Neutrophil (primary cell): ENCODE results near the gene ADCY10.

Experiments used
- H3K27ac ChIP-seq: fragments of 200-600 bp; sonication (generic); 2 replicates; pipeline ENCODE4 v1.5.1; 2016; ENCODE audit warnings: mild to moderate bottlenecking, moderate library complexity
- H3K27me3 ChIP-seq: fragments of 200-600 bp; sonication (generic); 2 replicates; pipeline ENCODE4 v1.6.0; 2016; ENCODE audit warnings: mild to moderate bottlenecking
- H3K36me3 ChIP-seq: fragments of 200-600 bp; sonication (generic); 2 replicates; pipeline ENCODE4 v1.5.1; 2017
- H3K4me1 ChIP-seq, 2 experiments: fragments of 200-600 bp in 1 of 2; sonication (generic) in 1 of 2; 1 replicate in 1 of 2; 2 replicates in 1 of 2; pipeline versions ENCODE4 v1.5.1 to v1.6.1; 2013 to 2016; ENCODE audit warnings: low read depth in 1 of 2, low read length in 1 of 2, mild to moderate bottlenecking in 1 of 2, moderate library complexity in 1 of 2; ENCODE audit not compliant: control insufficient read depth in 1 of 2, insufficient read depth in 1 of 2
- H3K4me3 ChIP-seq, 2 experiments: fragments of 200-600 bp in 1 of 2; sonication (generic) in 1 of 2; 1 replicate in 1 of 2; 2 replicates in 1 of 2; pipeline ENCODE4 v1.5.1; 2013 to 2016; ENCODE audit warnings: low read depth in 1 of 2, low read length in 1 of 2, mild to moderate bottlenecking in 1 of 2, moderate library complexity in 1 of 2
- H3K9me3 ChIP-seq: fragments of 200-600 bp; sonication (generic); 2 replicates; pipeline ENCODE4 v1.5.1; 2016
- CTCF ChIP-seq: fragments of 200-600 bp; sonication (generic); IDR thresholded peaks from 2 replicates; pipeline ENCODE4 v1.5.1; 2016; ENCODE audit warnings: antibody characterized with exemption

ADCY10 gene

DNA sequence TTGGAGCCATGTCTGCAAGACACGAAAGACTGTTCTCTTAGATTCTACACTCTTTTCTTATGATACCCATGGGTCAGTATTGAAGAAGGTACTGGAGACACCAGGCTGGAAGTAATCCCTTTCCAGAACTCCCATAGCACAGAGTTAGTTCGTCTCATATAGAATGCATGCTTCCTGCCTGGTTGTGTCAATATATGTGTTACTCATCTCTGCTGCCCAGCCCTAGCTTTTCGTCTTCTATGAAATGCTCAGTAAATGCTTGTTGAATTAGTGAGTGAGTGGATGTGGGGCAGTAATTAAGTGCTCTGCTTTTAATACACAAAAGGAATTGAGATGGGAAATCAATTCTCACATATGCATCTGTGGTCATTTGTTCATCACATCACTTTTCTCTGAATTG lies 32.1 kb downstream of the ADCY10 start:
- H3K27me3 ChIP-seq, result no peaks in the 10 kb centered on the region
- no peaks in the 10 kb centered on the region for H3K4me1 ChIP-seq
- no peak for TF ChIP-seq CTCF
- H3K9me3 ChIP-seq, result no peaks in the 10 kb centered on the region
- H3K27ac ChIP-seq, result no peak overlapping the region
- no peaks in the 10 kb centered on the region for H3K36me3 ChIP-seq
- H3K4me3 ChIP-seq, result no peak overlapping the region

DNA sequence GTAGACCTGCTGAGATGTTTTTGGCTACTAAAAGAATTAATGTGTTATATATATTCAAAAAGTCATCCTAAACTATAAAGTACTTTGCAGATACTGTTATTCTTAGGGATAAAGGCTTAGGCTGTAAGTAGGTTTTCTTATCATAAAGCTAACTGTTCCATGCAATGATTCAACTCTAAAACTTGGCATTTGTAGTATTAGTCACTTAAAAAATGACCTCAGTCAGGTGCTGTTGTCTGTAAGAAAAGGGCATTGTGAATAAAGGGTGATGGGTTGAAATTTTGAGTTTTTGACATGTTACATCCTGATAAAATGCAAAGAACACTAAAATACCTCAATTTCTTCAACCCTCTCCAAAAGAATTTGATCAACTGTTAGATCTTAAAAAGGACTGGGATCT lies 32.9 kb downstream of the ADCY10 start:
- no peak overlapping the region for H3K4me3 ChIP-seq

DNA sequence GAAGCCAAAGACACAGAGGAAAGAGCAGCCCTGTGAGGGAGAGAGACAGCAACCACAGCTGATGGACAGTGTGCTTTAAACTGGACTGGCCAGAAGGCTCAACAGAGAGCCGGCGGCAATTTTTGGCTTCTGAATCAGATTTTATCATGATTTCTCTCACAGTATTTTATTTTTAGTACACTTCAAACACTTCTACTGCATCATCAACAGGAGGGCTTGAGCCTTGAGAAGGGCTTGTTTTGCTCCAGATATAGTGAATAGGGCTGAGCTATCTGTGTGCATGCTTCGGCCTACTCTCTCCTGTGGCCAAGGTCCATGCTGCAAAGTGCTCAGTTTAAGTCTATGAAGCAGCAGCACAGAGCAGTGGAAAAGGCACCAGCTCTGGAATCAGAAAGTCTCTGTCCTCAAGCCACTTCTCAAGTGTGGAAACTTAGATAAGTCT lies 33.3 kb downstream of the ADCY10 start:
- no peaks in the 10 kb centered on the region for H3K27me3 ChIP-seq
- no peaks in the 10 kb centered on the region for H3K9me3 ChIP-seq
- H3K27ac ChIP-seq, result no peak overlapping the region
- no peaks in the 10 kb centered on the region for H3K4me1 ChIP-seq
- TF ChIP-seq CTCF, result no peak
- H3K36me3 ChIP-seq, result no peaks in the 10 kb centered on the region
- no peak overlapping the region for H3K4me3 ChIP-seq

More for the DNA sequence above, 32.9 kb downstream of the ADCY10 start:
- H3K4me1 ChIP-seq, result no peaks in the 10 kb centered on the region
- no peak overlapping the region for H3K27ac ChIP-seq
- no peaks in the 10 kb centered on the region for H3K9me3 ChIP-seq
- no peaks in the 10 kb centered on the region for H3K27me3 ChIP-seq
- no peaks in the 10 kb centered on the region for H3K36me3 ChIP-seq
- TF ChIP-seq CTCF, result no peak

DNA sequence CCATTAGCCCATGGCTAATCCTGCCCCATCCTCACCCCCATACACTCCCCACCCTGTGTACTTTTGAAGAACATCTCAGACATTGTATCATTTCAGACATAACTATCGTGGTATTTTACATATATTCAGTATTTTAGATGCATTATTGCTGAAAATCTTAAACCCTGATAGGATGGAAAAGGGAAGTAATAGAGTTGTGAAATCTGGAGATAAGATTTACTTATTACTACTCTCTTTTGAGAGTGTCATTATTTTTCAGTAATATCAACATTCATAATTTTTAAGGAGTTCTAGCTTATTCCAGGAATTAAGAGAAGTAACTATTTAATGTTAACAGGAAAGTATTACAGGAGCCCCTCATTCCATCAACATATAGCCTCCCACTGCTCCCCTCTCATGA lies 34.4 kb downstream of the ADCY10 start:
- TF ChIP-seq CTCF, result no peak
- no peaks in the 10 kb centered on the region for H3K36me3 ChIP-seq

GRCh38 chr1:167878372-167879160 lies 35.4 kb downstream of the ADCY10 start:
- Histone ChIP-seq H3K27ac (no peak overlapping the region), H3K36me3 (no peaks in the 10 kb centered on the region), H3K4me1 (no peaks in the 10 kb centered on the region), H3K27me3 (no peaks in the 10 kb centered on the region), H3K9me3 (no peaks in the 10 kb centered on the region), H3K4me3 (no peak overlapping the region)
- no peak for TF ChIP-seq CTCF

More for the DNA sequence above, 34.4 kb downstream of the ADCY10 start:
- Histone ChIP-seq H3K27me3 (no peaks in the 10 kb centered on the region), H3K9me3 (no peaks in the 10 kb centered on the region), H3K27ac (no peak overlapping the region), H3K4me3 (no peak overlapping the region), H3K4me1 (no peaks in the 10 kb centered on the region)
